PC-3 (cell line): ENCODE data around the gene UBASH3B. TPM values are rescaled to one million over a fixed set of nuclear protein-coding genes. Genes with fewer than 3 reads are reported as not detected.

Source experiments
- ATAC-seq: fragments of 200-7000 bp; cut with Tn5 transposase; 2 replicates; pipeline ENCODE4 v1.9.1; 2020; ENCODE audit warnings: mild to moderate bottlenecking, moderate library complexity
- BruUV-seq: library from RNA; stranded (reverse); fragments of 400-500 nt; replicated peaks from 2 replicates; lab custom pipeline; 2021; lab: Mats Ljungman, UMichigan
- CTCF ChIA-PET: fragments of 300-600 bp; sonication (Branson Sonifier 250); formaldehyde crosslinking; loops from one replicate; lab custom pipeline; 2022; ENCODE audit warnings: antibody characterized with exemption; lab: Charles Lee
- POLR2A ChIA-PET: fragments of 300-600 bp; sonication (Branson Sonifier 250); formaldehyde crosslinking; loops from one replicate; lab custom pipeline; 2022; ENCODE audit warnings: antibody characterized with exemption; ENCODE audit not compliant: unreplicated experiment; lab: Charles Lee
- DNase-seq: peaks from one replicate; pipeline ENCODE4 v3.0.0-alpha.2; 2015
- H2AFZ ChIP-seq: fragments of 300-600 bp; sonication (generic); 2 replicates; pipeline ENCODE4 v1.6.0; 2016; ENCODE audit warnings: antibody characterized with exemption, low read length
- H3F3A ChIP-seq: fragments of 300-600 bp; sonication (generic); one replicate; pipeline ENCODE4 v1.6.0; 2017; ENCODE audit warnings: antibody characterized with exemption, low read length, control low read depth, mild to moderate bottlenecking; ENCODE audit not compliant: unreplicated experiment
- H3K27ac ChIP-seq: fragments of 300-600 bp; sonication (generic); 2 replicates; pipeline ENCODE4 v1.5.1; 2016; ENCODE audit warnings: mild to moderate bottlenecking, low read length
- H3K27me3 ChIP-seq: fragments of 300-600 bp; sonication (generic); 2 replicates; pipeline ENCODE4 v1.6.1; 2016; ENCODE audit warnings: low read length, mixed read lengths
- H3K36me3 ChIP-seq: fragments of 300-600 bp; sonication (generic); 2 replicates; pipeline ENCODE4 v1.6.1; 2016; ENCODE audit warnings: low read depth, mixed run types, low read length, mixed read lengths
- H3K4me1 ChIP-seq: fragments of 300-600 bp; sonication (generic); 2 replicates; pipeline ENCODE4 v1.5.1; 2016; ENCODE audit warnings: low read length; ENCODE audit not compliant: insufficient read depth
- H3K4me2 ChIP-seq: fragments of 300-600 bp; sonication (generic); 2 replicates; pipeline ENCODE4 v1.6.0; 2016; ENCODE audit warnings: low read length
- H3K4me3 ChIP-seq: fragments of 300-600 bp; sonication (generic); 2 replicates; pipeline ENCODE4 v1.5.1; 2016; ENCODE audit warnings: mild to moderate bottlenecking, low read length, mixed read lengths
- H3K79me2 ChIP-seq: fragments of 300-600 bp; sonication (generic); 2 replicates; pipeline ENCODE4 v1.6.1; 2017; ENCODE audit warnings: low read length, mixed read lengths
- H3K9ac ChIP-seq: fragments of 300-600 bp; sonication (generic); 2 replicates; pipeline ENCODE4 v1.6.0; 2016; ENCODE audit warnings: mild to moderate bottlenecking, low read length
- H3K9me2 ChIP-seq: fragments of 300-600 bp; sonication (generic); replicated peaks from 2 replicates; pipeline ENCODE4 v1.6.1; 2016; ENCODE audit warnings: mixed run types, low read length, mixed read lengths
- H3K9me3 ChIP-seq: fragments of 300-600 bp; sonication (generic); 2 replicates; pipeline ENCODE4 v1.6.1; 2016; ENCODE audit warnings: low read length, mixed read lengths
- H4K20me1 ChIP-seq: fragments of 300-600 bp; sonication (generic); 2 replicates; pipeline ENCODE4 v1.6.1; 2016; ENCODE audit warnings: low read length, mixed read lengths
- CTCF ChIP-seq: fragments of 300-600 bp; sonication (generic); conservative IDR thresholded peaks from 2 replicates; pipeline ENCODE4 v1.5.1; 2017; ENCODE audit warnings: antibody characterized with exemption, low read depth, mild to moderate bottlenecking, low read length
- EZH2 ChIP-seq: fragments of 300-600 bp; sonication (generic); IDR thresholded peaks from one replicate; pipeline ENCODE4 v1.6.1; 2017; ENCODE audit warnings: antibody characterized with exemption, mild to moderate bottlenecking, low read length; ENCODE audit not compliant: unreplicated experiment
- EZH2phosphoT487 ChIP-seq: fragments of 300-600 bp; sonication (generic); IDR thresholded peaks from 2 replicates; pipeline ENCODE4 v1.6.1; 2018; ENCODE audit warnings: mild to moderate bottlenecking, antibody characterized with exemption, low read length, borderline replicate concordance
- intact Hi-C: fragments of 100-400 bp; cut with micrococcal nuclease; formaldehyde crosslinking; loops from 2 replicates; pipeline ENCODE4 v1.9.0; 2023
- total RNA-seq: library from RNA; depleted of rRNA; stranded (reverse); fragments of >200 nt; gene quantifications from 2 replicates; pipeline ENCODE4 v1.2.3, GENCODE V29; 2014

The UBASH3B gene
- total RNA-seq, 1 experiment from 2014 or later: 178 TPM

DNA sequence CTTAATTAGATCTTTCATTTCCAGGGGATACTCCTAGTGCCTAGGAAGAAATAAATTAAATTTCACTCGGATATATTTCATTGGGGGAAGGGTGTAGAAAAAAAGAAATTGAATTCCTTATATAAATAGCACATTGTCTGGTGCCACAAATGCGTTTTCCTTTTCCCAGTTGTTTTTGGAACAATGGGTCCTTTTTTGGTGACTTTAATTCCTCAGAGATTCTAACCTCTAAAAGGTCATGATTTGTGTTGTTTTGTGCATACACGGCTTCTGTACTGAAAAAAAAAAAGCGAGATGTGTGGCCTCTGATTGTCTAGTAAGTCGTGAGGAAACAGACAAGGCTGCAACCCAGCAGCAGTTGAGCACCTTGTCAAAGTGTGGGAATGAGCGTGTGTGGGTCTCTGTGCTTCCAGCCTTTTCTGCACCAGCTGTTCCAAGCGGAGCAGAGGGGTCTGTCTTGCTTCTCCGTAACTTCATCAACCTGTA, 118.3 kb downstream of the UBASH3B start:
- Histone ChIP-seq H3K9me2 (no peaks in the 10 kb centered on the region), H3F3A (no peaks in the 10 kb centered on the region), H3K4me1 (0 out of 2 replicates have a peak, but pooled peaks cover 5% of the 10 kb centered on the region), H3K9me3 (no peaks in the 10 kb centered on the region), H3K79me2 (no peaks in the 10 kb centered on the region), H3K36me3 (peaks cover under 1% of the 10 kb centered on the region; the same call in 1 of the 2 replicates), H3K9ac (no peak overlapping the region), H3K4me3 (no peak overlapping the region), H3K27ac (no peak overlapping the region), H4K20me1 (no peaks in the 10 kb centered on the region), H3K4me2 (no peak overlapping the region), H2AFZ (no peak overlapping the region), H3K27me3 (no peaks in the 10 kb centered on the region)
- ATAC-seq (no peak), DNase-seq (no peak)
- intact Hi-C loops: no loop called here
- ChIA-PET POLR2A (no interaction called here), CTCF (no interaction called here)
- BruUV-seq: no TSS peak
- TF ChIP-seq EZH2 (no peak), CTCF (no peak), EZH2phosphoT487 (no peak)

GRCh38 chr11:122775675-122776271, 120.3 kb downstream of the UBASH3B start:
- Histone ChIP-seq H3K9ac (no peak overlapping the region), H3F3A (no peaks in the 10 kb centered on the region), H3K4me2 (no peak overlapping the region), H3K36me3 (peaks cover 9% of the 10 kb centered on the region; the same call in 1 of the 2 replicates), H3K4me1 (0 out of 2 replicates have a peak, but pooled peaks cover 5% of the 10 kb centered on the region), H3K9me3 (no peaks in the 10 kb centered on the region), H3K9me2 (no peaks in the 10 kb centered on the region), H3K79me2 (no peaks in the 10 kb centered on the region), H4K20me1 (no peaks in the 10 kb centered on the region), H3K27me3 (no peaks in the 10 kb centered on the region), H3K4me3 (no peak overlapping the region), H3K27ac (no peak overlapping the region), H2AFZ (no peak overlapping the region)
- no peak for ATAC-seq
- CTCF ChIA-PET: interaction anchor here (0.9 kb wide), 1 partner anchor 147 kb away, joined by 4 read pairs; no protein-coding TSS in a partner anchor
- TF ChIP-seq EZH2phosphoT487: no peak
- no peak for TF ChIP-seq EZH2
- no peak for TF ChIP-seq CTCF
- intact Hi-C loops: no loop called here
- DNase-seq: no peak
- POLR2A ChIA-PET: no interaction called here
- no TSS peak for BruUV-seq

GRCh38 chr11:122776546-122776945, 121.0 kb downstream of the UBASH3B start:
- Histone ChIP-seq H3K27ac (no peak overlapping the region), H3K79me2 (no peaks in the 10 kb centered on the region), H3K36me3 (peaks cover 9% of the 10 kb centered on the region; the same call in 1 of the 2 replicates), H3K9me3 (no peaks in the 10 kb centered on the region), H3K4me3 (no peak overlapping the region), H3K27me3 (no peaks in the 10 kb centered on the region), H2AFZ (no peak overlapping the region), H3K4me2 (no peak overlapping the region), H3K9ac (no peak overlapping the region), H3K4me1 (peaks cover 10% of the 10 kb centered on the region), H3F3A (no peaks in the 10 kb centered on the region), H4K20me1 (no peaks in the 10 kb centered on the region), H3K9me2 (no peaks in the 10 kb centered on the region)
- intact Hi-C loops: no loop called here
- ChIA-PET CTCF (no interaction called here), POLR2A (no interaction called here)
- no peak for ATAC-seq
- no TSS peak for BruUV-seq
- TF ChIP-seq EZH2phosphoT487 (no peak), EZH2 (no peak), CTCF (no peak)
- peak; percentile 23 for DNase-seq
